COLO668 (cell line): Measurements from ENCODE around the gene FBXO5.
A peak's percentile ranks its signal among the peaks of the same experiment; 100 is the strongest.
"Not testable (repeated sequence)": the region's sequence is repeated elsewhere in the genome, so short reads cannot be mapped to it uniquely, and the experiment has no call there.

Experiments
- DNase-seq: peaks from one replicate; lab custom pipeline; 2025; ENCODE audit not compliant: unreplicated experiment; lab: John Stamatoyannopoulos, UW

FBXO5 gene, protein sequence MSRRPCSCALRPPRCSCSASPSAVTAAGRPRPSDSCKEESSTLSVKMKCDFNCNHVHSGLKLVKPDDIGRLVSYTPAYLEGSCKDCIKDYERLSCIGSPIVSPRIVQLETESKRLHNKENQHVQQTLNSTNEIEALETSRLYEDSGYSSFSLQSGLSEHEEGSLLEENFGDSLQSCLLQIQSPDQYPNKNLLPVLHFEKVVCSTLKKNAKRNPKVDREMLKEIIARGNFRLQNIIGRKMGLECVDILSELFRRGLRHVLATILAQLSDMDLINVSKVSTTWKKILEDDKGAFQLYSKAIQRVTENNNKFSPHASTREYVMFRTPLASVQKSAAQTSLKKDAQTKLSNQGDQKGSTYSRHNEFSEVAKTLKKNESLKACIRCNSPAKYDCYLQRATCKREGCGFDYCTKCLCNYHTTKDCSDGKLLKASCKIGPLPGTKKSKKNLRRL

GRCh38 chr6:152982904-152983636 lies at the start of gene FBXO5:
TSS of gene FBXO5 (minus strand) at chr6:152983041. CDS start at chr6:152982959, 82 bp downstream.
- DNase-seq, result peak; percentile 96

- no peak for DNase-seq
These were observed 49.5 kb upstream of the FBXO5 start for GRCh38 chr6:153032255-153032882.

GRCh38 chr6:153031335-153031955 lies 48.6 kb upstream of the FBXO5 start:
- DNase-seq, result no peak

DNA sequence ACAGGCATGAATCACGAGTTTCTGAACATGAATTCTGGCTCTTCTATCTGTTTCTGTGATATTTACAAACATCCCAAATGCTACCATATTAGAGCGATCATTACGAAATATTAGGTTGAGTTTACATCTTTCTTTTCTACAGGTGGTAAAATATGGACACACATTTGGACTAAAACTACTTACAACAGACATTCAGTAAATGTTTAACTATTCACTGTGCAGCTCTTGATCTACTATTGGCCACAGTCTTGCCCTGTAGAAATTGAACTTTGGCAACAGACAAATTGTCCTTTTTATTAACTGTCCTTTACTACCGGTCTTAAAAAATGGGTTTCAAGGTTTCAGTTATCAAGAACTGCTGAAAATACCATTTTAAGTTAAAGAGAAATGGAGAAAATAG lies 46.1 kb upstream of the FBXO5 start:
- DNase-seq, result no peak

DNA sequence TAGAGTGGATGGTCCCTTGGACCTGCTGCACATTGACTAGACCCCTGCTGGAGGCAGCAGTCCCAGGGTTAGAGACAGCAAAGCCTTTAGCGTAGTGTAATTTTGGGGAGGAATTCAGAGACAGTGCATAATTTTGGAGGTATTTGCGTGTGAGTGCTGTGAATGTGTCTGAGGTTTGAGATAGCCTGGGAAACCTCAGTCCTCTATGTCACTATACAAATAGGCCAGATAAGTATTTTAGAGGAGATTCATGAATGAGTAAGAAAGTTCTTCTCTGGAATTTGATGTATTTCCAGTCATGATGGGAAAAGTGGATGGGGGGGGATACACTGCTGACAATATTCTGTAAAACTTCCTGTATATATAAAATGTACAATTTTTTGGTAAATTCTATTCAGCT lies 45.4 kb upstream of the FBXO5 start:
- no peak for DNase-seq

GRCh38 chr6:153027480-153027879 lies 44.6 kb upstream of the FBXO5 start:
- DNase-seq, result no peak

GRCh38 chr6:153024709-153025017 lies 41.8 kb upstream of the FBXO5 start:
- no peak for DNase-seq

GRCh38 chr6:153023977-153024708 lies 41.3 kb upstream of the FBXO5 start:
- DNase-seq, result peak; percentile 16

DNA sequence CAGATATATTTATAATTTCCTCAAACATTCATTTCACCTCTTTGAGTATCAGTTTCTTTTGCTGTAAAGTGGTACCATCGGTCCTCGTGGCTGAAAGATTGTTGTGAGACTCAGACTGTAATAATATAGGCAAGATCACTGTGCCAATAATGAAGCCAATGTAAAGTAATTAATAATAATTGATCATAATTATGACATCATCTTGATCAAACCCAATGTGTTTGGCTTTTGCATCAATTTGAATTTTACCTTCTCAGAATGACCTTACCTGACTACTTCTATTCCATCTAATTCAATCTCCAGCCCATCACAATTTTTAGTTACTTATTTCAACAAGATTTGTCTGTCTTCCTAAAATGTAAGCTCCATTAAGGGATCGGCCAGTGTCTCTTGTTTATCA lies 35.5 kb upstream of the FBXO5 start:
- no peak for DNase-seq

- DNase-seq, result no peak
These were observed 34.0 kb upstream of the FBXO5 start for GRCh38 chr6:153016846-153017245.

- no peak for DNase-seq
These were observed 32.3 kb upstream of the FBXO5 start for GRCh38 chr6:153015094-153015640.

DNA sequence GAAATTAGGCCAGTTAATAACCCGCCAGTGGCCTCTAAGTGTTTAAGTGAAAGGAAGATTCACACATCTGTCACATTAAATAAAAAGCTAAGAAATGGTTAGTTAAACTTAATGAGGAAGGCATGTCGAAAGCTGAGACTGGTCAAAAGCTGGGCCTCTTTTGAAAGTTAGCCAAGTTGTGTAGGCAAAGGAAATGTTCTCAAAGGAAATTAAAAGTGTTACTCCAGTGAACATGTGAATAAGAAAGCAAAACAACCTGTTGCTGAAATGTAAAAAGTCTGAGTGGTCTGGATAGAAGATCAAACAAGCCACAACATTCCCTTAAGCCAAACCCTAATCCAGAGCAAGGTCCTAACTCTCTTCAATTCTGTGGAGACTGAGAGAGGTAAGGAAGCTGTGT lies 30.6 kb upstream of the FBXO5 start:
- DNase-seq, result no peak

DNA sequence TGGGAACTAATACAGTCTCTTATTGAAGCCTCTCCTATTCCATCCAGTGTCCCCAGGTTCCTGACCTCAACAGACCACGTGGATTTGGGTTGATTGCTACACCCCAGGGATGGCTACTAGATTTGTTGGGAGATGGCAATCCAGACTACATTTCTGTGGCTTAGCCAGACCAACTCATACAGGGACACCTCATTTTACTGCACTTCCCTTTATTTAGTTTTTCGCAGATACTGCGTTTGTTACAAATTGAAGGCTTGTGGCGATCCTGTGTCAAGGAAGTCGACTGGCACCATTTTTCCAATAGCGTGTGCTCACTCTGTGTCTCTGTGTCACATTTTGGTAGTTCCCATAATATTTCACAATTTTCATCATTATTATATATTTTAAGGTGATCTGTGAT lies 30.0 kb upstream of the FBXO5 start:
- no peak for DNase-seq

GRCh38 chr6:153003366-153003690 lies 20.5 kb upstream of the FBXO5 start:
- no peak for DNase-seq

- peak; percentile 90 for DNase-seq
These were observed 19.9 kb upstream of the FBXO5 start, which contains the start of gene MTRF1L for GRCh38 chr6:153002613-153003365. TSS of gene MTRF1L (minus strand) at chr6:153002709. CDS start at chr6:153002685, 24 bp downstream.

GRCh38 chr6:153001767-153002612 lies 19.1 kb upstream of the FBXO5 start:
- DNase-seq, result peak; percentile 10

DNA sequence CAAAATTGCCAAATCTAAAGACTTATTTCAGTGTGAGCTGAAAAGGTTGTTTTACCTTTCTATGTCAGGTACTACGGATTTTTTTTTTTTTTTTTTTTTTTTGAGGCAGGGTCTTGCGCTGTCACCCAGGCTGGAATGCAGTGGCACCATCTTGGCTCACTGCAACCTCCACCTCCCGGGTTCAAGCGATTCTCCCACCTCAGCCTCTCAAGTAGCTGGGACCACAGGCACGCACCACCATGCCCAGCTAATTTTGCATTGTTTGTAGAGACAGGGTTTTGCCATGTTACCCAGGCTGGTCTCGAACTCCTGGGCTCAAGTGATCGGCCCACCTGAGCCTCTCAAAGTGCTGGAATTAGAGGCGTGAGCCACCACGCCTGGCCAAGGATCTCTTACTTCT lies 17.9 kb upstream of the FBXO5 start:
- not testable (repeated sequence) for DNase-seq

- DNase-seq, result no peak
These were observed 17.4 kb upstream of the FBXO5 start for GRCh38 chr6:153000243-153000642.

DNA sequence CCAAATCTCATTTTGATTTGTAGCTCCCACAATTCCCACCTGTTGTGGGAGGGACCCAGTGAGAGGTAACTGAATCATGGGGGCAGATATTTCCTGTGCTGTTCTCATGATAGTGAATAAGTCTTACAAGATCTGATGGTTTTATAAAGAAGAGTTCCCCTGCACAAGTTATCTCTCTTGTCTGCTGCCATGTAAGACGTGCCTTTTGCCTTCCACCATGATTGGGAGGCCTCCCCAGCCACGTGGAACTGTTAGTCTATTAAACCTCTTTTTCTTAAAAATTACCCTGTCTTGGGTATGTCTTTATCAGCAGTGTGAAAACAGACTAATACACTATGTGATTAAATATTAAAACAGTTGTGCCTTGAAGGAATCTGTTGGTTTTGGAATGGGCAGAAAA lies 16.7 kb upstream of the FBXO5 start:
- DNase-seq, result not testable (repeated sequence)
